ENCODE data around the gene KNL1.
"Not testable (repeated sequence)": the region's sequence is repeated elsewhere in the genome, so short reads cannot be mapped to it uniquely, and the experiment has no call there.

The KNL1 gene

GRCh38 chr15:40676906-40677305 is 82.9 kb downstream of the KNL1 start:
- not testable (repeated sequence) for DNase-seq

DNA sequence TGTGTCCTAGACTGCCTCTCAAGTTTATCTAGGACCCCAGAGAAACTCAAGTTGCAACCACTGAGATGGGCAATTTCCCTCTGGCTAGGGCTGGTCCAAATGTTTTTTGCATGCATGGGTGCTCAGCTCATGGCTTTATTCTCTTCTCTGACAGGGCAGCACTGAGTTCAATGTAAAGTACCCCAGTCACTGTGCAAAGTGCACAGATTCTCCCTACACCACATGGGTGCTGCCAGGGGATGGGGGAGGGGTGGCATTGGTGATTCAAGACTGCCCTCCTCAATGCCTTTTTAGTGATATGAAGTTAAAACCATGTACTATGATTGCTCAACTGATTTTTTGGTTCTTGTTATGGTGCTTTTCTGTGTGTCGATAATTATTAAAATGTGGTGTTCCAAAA is 86.1 kb downstream of the KNL1 start:
- DNase-seq: no peak

GRCh38 chr15:40680959-40681358 is 86.9 kb downstream of the KNL1 start:
- not testable (repeated sequence) for DNase-seq

DNA sequence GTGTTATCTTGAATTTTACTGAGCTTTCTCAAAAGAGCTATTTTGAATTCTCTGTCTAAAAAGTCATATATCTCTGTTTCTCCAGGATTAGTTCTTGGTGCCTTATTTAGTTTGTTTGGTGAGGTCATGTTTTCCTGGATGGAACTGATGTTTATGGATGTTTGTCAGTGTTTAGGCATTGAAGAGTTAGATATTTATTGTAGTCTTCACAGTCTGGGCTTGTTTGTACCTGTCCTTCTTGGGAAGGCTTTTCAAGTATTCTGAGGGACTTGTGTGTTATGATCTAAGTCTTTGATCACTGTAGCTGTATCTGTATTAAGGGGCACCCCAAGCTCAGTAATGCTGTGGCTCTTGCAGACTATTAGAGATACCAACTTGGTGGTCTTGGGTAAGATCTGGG is 90.3 kb downstream of the KNL1 start:
- no peak for DNase-seq

DNA sequence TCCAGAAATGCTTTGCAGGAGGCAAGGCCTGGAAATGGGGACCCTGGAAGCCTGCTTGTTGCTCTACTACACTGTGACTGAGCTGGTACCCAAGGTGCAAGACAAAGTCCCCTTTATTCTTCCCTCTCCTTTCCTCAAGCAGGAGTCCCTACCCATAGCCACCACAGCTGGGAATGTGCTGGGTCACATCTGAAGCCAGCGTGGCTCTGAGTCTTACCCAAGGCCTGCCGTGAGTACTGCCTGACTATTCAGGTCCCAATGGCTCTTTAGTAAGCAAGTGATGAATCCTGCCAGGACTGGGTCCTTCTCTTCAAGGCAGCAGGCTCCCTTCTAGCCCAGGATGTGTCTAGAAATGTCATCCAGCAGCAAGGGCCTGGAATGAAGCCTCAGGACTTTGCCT is 91.3 kb downstream of the KNL1 start:
- no peak for DNase-seq

DNA sequence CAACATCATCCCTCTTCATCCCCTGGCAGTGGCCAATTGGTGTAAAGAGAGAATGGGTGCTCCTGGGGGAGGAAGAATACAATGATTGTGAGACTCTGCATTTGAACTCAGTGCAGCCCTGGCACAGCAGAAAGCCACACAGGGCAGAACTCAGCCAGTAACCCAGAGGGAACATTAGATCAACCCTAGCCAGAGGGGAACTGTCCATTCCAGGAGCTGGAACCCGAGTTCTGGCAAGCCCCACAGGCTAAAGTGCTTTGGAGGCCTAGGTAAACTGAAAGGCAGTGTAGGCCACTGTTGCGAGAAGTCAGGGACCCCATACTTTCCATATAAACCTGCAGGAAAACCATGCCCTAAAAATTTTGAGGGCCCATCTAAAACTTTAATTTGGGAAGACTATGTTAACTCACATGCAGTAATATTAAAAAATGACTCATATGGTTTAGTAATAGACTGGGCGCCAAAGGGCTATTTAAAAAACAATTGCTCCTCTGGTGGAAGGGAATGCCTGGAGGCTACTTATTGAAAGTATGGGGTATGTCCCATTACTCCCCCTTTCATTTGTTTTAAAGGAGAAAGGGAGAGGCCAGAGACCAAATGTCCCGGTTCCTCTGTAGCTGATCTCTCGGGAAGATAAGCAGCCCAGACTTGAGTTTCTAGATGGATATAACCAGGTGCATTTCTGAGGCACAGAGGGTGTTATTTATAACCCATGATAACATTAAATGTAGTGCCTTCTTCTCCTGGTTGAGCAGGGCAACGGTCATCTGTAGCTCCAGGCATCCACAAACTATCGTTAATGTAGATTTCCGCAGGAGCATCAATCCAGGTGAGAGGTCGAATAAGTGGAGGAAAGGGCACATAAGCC is 95.1 kb downstream of the KNL1 start:
- DNase-seq: no peak

DNA sequence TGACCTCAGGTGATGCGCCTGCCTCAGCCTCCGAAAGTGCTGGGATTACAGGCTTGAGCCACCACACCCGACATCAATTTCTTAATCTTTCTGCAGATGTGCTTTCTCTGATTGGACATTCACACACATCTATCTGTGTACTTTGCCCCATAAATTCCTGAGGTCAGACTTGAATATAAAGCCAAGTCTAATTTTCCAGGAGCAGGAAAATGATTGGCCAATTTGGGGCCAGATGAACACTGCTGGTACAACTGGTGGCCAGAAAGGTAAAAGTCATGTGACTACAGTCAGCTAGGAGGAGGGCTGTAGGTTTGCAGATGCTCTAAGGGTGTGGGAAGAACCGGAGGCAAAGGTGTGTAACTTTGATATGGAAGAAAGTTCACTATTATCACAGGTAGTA is 97.7 kb downstream of the KNL1 start:
- DNase-seq: no peak

GRCh38 chr15:40693904-40694687 is 100.0 kb downstream of the KNL1 start:
- DNase-seq: no peak

- peak; percentile 95 for DNase-seq
Measured at GRCh38 chr15:40694688-40695468, 100.8 kb downstream of the KNL1 start, which contains the start of gene RAD51. RAD51 (plus strand) TSS chr15:40695174; CDS start chr15:40698759, 3,585 bp downstream.

GRCh38 chr15:40695469-40695890 is 101.4 kb downstream of the KNL1 start:
- peak; percentile 40 for DNase-seq

GRCh38 chr15:40696228-40696627 is 102.2 kb downstream of the KNL1 start:
- no peak for DNase-seq

- DNase-seq: no peak
Measured at GRCh38 chr15:40697916-40698315, 103.9 kb downstream of the KNL1 start.

- DNase-seq: peak; percentile 15
Measured at GRCh38 chr15:40702077-40702476, 108.0 kb downstream of the KNL1 start.

GRCh38 chr15:40706121-40706520 is 112.1 kb downstream of the KNL1 start:
- DNase-seq: no peak
